GM12874 (cell line): ENCODE measurements around the gene ROBO1.

Experiments
- CTCF ChIP-seq: IDR thresholded peaks from 2 replicates; pipeline ENCODE4 v1.5.1; 2011; ENCODE audit warnings: low read depth, mild to moderate bottlenecking, control low read depth, low read length, moderate library complexity; ENCODE audit not compliant: insufficient read depth

Gene ROBO1

GRCh38 chr3:78844307-78844706, 923.5 kb downstream of the ROBO1 start:
- no peak for TF ChIP-seq CTCF

- no peak for TF ChIP-seq CTCF
Observed at GRCh38 chr3:78839693-78840092, 928.1 kb downstream of the ROBO1 start.

- TF ChIP-seq CTCF: no peak
Observed at GRCh38 chr3:78838362-78838761, 929.4 kb downstream of the ROBO1 start.

- TF ChIP-seq CTCF: no peak
Observed at GRCh38 chr3:78834910-78835309, 932.9 kb downstream of the ROBO1 start.

- no peak for TF ChIP-seq CTCF
Observed at GRCh38 chr3:78832785-78833204, 935.0 kb downstream of the ROBO1 start.

GRCh38 chr3:78831446-78831972, 936.3 kb downstream of the ROBO1 start:
- no peak for TF ChIP-seq CTCF

- no peak for TF ChIP-seq CTCF
Observed at GRCh38 chr3:78830470-78830869, 937.3 kb downstream of the ROBO1 start.

- TF ChIP-seq CTCF: no peak
Observed at GRCh38 chr3:78827618-78828017, 940.2 kb downstream of the ROBO1 start.
